Measurements from ENCODE around the gene RFX3.
A peak's percentile ranks its signal among the peaks of the same experiment; 100 is the strongest.

RFX3 gene

DNA sequence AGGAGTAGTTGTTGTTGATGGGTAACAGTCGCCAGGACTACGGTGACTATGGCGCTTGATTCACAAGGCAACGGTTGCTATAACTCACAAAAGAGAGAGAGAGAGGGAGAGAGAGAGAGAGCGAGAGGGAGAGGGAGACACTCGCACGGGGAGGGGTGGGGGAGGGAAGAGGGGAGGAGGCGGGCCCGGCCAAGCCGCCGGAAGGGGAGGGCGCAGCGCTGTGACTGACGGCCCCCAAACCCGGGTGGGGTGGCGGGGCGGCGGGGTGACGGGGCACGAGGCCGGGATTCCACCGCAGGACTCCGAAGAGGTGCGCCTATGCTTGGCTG, at the start of gene RFX3:
Gene RFX3 (minus strand): TSS at position 166 of the 329 bp plus-strand sequence. CDS start 130,413 bp downstream, outside the sequence.
- DNase-seq: peak; percentile 62

DNA sequence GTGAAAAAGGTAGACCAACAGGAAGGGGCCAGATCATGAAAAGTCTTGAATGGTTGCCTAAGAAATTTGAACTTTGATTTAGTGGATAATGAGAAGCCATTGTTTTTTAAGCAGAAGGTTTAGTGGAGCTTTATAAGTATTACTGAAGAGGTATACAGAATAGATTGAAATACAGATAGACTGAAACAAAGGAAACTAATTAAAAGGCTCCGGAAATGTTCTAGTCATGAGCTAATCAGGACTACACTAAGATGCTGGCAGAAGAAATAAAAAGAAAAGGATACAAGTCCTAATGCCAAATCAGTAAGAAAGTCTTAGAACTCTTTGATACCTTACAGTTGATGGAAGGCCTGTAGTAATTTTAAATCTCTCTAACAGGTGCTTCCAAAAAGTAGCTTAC, 45.7 kb upstream of the RFX3 start:
- no peak for DNase-seq

- no peak for DNase-seq
These were observed 43.7 kb upstream of the RFX3 start for GRCh38 chr9:3569529-3569928.

- DNase-seq: no peak
These were observed 42.2 kb upstream of the RFX3 start for GRCh38 chr9:3567988-3568387.

DNA sequence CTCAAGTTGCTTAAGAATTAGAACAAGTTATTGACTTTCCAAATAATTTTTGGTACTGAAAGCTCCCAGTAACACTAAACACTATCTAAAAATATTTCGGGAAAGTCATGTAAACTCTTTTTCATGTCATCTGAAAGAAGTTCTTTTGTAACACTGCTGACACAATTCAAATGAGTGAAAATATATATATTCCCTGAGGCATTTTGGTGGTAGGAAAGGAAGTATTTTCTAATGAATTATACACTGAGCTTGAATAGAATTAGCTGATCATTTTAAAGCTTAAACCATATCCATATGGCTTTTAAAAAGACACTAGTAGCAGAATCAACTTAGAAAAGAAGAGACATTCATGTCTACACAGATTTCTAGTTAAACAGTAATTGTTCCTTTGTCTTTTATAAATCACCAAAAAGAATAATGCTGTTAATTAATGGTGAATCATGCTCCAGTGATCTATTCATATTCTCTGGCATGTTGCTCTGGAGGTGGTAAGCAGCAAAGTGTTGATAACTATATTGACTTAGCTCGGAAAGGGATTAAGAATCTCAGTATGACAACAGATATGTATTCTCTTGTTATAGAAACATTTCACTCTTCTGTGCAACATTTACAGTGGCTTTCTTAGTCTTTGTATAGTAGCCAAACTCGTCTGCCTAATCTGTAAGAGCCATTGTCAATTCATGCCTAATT, 27.4 kb upstream of the RFX3 start:
- no peak for DNase-seq

- no peak for DNase-seq
These were observed 23.4 kb upstream of the RFX3 start for GRCh38 chr9:3549225-3549624.

GRCh38 chr9:3548648-3549047, 22.8 kb upstream of the RFX3 start:
- no peak for DNase-seq

DNA sequence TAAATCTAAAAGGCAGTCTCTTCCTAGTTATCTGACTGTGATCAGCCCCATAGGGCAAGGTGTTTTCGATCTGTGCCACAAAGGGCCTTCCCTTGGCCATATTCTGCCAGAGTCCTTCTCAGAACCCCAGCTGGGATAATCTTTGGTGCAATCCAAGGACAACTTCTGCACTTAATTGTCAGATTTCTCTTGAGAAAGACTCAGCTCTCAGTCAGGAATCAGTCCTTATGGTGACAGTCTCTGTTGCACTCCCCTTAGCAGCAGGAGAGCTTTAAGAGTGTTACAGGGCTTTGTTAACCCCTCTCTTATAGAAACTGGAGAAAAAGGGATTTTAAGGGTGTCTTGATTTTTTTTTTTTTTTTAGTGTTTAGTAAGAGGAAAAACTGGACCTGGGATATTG, 15.4 kb upstream of the RFX3 start:
- DNase-seq: no peak

DNA sequence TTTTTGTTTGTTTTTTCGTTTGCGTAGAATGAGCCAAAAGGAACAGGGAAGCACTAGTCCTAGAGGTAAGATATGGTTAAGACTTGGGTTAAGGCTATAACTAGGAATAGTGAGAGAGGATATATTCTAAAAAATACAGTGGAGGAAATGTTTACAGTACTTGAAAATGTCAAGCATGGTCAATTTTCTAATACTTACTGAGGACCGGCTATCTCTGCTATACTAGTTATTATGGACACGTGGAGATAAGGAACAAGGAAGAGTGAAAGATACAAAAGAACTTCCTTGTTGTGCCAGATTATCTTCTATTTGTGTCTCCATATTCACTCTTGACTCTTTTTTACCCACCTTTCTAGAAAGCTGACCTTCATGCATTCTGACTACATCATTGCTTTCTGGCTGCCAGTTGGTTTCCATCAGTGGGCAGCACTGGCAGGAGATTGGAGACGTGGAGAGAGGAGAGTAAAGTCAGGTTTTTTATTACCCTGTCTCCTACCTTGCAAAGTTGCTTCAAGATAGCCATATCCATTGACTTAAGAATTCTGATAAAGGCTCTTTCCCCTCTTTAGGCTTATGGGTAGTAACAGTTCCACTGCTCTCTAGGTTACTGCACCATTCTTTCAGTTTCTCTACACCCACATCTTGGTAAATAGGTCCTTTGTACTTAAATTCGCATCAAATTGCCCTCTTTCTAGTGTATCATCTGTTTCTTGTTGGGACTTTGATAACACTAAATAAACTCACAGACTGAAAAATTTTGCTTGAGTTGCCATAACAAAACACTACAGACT, 9.0 kb upstream of the RFX3 start:
- DNase-seq: no peak

- DNase-seq: no peak
These were observed 6.4 kb upstream of the RFX3 start for GRCh38 chr9:3532158-3532557.

DNA sequence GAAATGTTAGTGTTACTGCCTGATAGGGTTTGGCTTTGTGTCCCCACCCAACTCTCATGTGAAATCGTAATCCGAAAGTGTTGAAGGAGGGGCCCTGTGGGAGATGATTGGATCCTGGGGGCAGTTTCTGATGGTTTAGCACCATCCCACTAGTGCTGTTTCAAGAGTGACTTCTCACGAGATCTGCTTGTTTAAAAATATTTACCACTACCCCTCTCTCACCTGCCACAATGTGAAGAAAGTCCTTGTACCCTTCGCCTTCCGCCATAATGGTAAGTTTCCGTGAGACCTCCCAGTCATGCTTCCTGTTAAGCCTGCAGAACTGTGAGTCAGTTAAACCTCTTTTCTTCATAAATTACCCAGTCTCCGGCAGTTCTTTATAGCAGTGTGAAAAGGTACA, 2.6 kb upstream of the RFX3 start:
- peak; percentile 40 for DNase-seq

- DNase-seq: peak; percentile 39
These were observed 1.5 kb upstream of the RFX3 start for GRCh38 chr9:3526997-3527940.

DNA sequence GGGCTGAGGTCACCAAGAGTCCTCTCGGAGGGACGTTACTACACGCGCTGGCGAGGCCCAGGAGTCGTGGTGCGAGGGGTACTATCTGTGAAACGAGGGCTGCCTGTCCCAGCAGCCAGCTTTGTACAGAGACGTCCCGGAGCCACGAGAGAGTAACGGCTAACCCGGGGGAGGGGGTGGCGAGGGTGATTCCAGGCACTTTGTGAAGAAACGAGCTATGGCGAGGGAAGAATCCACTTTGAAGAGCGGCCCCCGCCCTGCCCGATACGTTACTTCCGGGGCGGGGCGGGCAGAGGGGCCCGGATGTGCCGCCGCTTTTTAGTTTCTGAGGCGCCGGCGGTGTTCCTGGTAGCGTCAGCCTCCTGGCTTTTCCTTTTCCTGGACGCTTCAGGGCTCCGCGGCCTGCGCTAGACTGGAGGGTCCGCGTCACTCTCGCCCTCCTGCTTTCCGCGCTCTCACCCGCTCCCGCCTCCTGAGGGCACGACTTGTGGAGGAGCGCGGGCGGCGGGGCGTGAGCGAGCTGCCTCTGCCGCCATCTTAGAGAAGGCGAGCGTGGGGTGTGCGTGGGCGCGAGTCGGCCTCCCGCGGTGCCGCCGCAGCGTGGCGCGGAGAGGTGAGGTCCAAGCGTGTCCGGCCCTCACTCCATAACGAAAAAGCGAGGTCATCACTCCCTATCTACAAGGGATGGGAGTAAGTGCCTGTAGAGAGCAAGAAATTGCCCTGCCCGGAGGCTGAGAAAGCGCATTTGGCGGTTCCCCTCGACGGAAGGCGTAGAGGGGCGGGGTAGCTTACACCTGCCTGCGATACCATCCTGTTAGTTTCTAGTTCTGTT, 580 bp upstream of the RFX3 start:
- peak; percentile 52 for DNase-seq

DNA sequence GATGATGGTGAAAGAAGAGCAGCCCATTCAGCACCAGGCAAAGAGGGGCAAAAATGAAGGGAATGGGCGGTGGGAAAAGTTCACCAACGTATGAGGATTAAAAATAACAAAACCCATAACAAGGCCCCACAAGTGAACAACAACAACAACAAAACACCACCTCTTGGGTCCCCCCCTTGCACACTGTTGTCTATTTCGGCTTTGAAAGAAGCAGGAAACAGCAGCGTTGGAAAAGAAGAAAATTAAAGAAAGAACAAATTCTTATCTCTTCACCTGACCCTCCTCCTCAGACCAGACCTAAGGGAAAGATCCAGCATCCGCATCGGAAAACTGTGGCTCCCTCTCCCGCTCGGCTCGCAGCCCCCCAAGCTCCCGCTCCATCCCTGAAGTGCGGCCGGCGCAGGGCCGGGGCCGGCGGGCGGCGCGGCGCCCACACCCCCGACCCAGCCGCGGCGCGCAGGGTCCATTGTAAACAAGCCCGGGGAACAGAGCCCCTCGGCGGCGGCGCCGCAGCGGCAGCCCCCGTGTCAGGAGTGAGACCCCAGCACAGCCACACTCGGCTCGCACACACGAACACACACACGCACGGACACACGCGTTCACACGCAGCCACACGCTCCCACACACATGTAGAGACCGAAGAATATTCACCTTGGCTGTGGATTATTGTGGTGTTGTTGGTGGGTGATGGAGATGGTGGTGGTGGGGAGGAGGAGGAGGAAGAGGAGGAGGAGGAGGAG, 535 bp downstream of the RFX3 start:
- DNase-seq: no peak

DNA sequence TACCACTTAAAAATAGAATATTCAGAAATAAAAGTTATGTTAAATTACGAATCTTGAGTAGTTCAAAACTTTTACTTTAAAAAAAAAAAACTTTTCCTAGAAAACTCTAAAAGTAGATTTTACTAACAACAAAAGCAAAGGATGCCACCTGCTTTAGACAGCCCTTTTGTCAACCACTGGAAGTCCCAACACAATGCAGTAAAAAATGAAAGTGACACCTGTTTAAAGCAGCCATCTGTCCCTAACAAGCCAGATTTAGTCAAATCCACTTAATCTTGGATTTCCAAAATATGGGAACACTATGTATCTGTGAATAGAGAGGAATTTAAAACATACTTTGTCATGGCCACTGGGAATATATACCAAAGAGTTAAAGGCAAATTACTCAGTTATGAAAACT, 3.8 kb downstream of the RFX3 start:
- no peak for DNase-seq

DNA sequence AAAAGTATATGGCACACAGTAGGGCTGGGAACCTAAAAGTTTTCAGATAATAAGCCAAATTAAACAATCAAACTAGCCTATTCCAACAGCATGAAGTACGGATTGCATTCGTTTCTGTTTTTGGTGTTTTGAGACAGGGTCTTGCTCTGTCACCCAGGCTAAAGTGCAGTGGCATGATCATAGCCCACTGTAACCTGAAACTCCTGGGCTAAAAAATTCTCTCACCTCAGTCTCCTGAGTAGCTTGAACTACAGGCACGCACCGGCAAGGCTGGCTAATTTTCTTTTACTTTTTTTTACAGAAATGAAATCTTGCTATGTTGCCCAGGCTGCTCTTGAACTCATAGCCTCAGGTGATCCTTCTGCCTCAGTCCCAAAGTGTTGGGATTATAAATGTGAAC, 5.2 kb downstream of the RFX3 start:
- no peak for DNase-seq

DNA sequence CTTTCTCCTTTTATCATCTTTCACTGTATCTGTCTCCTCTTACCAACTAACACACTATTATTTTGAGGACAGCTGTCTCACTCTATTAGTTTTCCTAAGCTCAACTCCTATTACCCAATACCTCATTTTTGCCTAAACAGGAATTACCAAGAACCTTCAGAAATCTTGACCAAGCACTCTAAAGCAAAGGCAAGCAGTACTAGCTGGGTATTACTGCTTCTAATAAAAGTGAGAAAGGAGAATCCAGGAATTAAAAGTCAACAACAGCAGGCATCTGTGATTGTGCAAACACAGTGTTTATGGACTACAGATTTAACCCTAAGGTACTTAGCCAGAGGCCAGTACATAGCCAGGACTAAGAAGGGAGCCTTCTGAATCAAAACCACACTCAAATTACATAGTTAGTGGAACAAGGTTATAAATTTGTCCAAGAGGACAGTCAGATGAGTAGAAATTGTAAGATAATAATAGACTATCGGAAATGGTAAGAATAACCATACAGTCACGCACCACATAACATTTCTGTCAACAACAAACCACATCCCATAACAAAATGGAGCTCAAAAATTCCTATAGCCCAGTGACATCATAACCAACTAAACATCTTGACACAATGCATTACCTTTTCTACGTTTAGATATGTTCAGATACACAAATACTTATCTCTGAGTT, 8.3 kb downstream of the RFX3 start:
- DNase-seq: no peak

GRCh38 chr9:3516667-3517330, 9.0 kb downstream of the RFX3 start:
- no peak for DNase-seq

DNA sequence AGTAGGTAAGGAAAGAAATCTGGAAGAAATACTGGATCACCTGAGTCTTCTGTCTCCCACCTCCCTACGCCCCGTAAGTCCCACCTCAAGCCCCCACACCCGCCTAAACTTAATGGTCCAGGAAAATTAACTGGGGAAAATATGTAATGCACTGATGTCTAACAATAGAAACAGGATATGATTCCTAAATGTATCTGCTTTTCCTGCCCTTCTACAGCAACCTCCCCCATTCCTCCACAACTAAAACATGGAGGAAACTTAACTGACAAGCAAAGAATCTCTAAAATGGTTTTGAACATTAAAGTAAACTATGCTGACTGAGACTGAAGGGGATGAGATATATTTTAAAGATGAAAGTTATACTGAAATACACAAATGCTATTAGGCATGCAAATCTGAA, 10.4 kb downstream of the RFX3 start:
- no peak for DNase-seq

DNA sequence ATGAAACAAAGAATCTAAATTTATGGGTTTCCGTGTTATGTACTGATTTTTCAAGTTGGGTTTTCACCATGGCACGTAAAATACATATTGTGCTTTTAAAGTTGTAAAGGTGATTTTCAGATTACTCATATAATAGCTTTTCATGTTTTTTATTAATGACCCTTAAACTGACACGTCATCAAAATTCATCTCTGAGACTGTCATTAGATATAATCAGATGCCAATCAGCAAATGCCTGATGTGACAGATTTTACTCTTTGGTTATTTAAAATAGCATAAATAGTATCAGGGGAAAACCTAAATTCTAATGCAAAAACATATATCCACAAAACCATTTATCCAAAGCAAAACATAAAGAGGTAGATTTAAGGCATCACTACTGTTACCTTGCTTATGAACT, 11.0 kb downstream of the RFX3 start:
- DNase-seq: no peak

Measured in NCI-H510A treated with DMSO at 0.1 percent for 48 hours (cell line).